SK-N-SH (cell line): ENCODE results near the gene G2E3.

Experiments used
- ELF1 ChIP-seq: IDR thresholded peaks from 2 replicates; pipeline ENCODE4 v1.4.0; 2012
- EZH2phosphoT487 ChIP-seq: fragments of 200-600 bp; sonication (generic); IDR thresholded peaks from 2 replicates; pipeline ENCODE4 v1.6.1; 2017; ENCODE audit warnings: low read depth, mixed run types, mild to moderate bottlenecking, antibody characterized with exemption, moderate library complexity, borderline replicate concordance
- FOXJ3 ChIP-seq: sonication (generic); formaldehyde crosslinking; IDR thresholded peaks from 2 replicates; pipeline ENCODE4 v1.5.1; 2020; ENCODE audit warnings: mild to moderate bottlenecking, missing genetic modification reagents
- POLR2AphosphoS5 ChIP-seq: IDR thresholded peaks from 2 replicates; pipeline ENCODE4 v1.6.1; 2012; ENCODE audit warnings: low read depth, low read length
- RAD21 ChIP-seq: IDR thresholded peaks from 2 replicates; pipeline ENCODE4 v1.6.1; 2012; ENCODE audit warnings: mild to moderate bottlenecking, low read length
- TAF1 ChIP-seq: IDR thresholded peaks from 2 replicates; pipeline ENCODE4 v1.6.1; 2012; ENCODE audit warnings: low read depth, mild to moderate bottlenecking, low read length, moderate library complexity, borderline replicate concordance
- USF2 ChIP-seq: fragments of 150-350 bp; IDR thresholded peaks from 2 replicates; pipeline ENCODE4 v1.6.1; 2017; ENCODE audit warnings: antibody characterized with exemption, low read length, low read depth, borderline replicate concordance
- TF ChIP-seq, protein P1 (sequence below): fragments of 200-600 bp; sonication (generic); IDR thresholded peaks from 2 replicates; pipeline ENCODE4 v1.6.1; 2017; ENCODE audit warnings: antibody characterized with exemption, mild to moderate bottlenecking, moderate library complexity
- TF ChIP-seq, protein P2 (sequence below): IDR thresholded peaks from 2 replicates; pipeline ENCODE4 v1.4.0; 2012; ENCODE audit warnings: low read depth
- TF ChIP-seq, protein P3 (sequence below): IDR thresholded peaks from 2 replicates; pipeline ENCODE4 v1.4.0; 2012; ENCODE audit warnings: low read depth, borderline replicate concordance
- TF ChIP-seq, protein P4 (sequence below): IDR thresholded peaks from 2 replicates; pipeline ENCODE4 v1.6.1; 2012; ENCODE audit warnings: mild to moderate bottlenecking, low read depth, low read length, moderate library complexity

GRCh38 chr14:30669594-30669993 lies 110.6 kb downstream of the G2E3 start:
- TF ChIP-seq ELF1 (no peak), POLR2AphosphoS5 (no peak), EZH2phosphoT487 (no peak), TAF1 (no peak), USF2 (no peak), RAD21 (no peak), FOXJ3 (CRISPR knock-in tag) (no peak)
- TF ChIP-seq, protein P1, sequence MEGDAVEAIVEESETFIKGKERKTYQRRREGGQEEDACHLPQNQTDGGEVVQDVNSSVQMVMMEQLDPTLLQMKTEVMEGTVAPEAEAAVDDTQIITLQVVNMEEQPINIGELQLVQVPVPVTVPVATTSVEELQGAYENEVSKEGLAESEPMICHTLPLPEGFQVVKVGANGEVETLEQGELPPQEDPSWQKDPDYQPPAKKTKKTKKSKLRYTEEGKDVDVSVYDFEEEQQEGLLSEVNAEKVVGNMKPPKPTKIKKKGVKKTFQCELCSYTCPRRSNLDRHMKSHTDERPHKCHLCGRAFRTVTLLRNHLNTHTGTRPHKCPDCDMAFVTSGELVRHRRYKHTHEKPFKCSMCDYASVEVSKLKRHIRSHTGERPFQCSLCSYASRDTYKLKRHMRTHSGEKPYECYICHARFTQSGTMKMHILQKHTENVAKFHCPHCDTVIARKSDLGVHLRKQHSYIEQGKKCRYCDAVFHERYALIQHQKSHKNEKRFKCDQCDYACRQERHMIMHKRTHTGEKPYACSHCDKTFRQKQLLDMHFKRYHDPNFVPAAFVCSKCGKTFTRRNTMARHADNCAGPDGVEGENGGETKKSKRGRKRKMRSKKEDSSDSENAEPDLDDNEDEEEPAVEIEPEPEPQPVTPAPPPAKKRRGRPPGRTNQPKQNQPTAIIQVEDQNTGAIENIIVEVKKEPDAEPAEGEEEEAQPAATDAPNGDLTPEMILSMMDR, result no peak
- TF ChIP-seq, protein P2, sequence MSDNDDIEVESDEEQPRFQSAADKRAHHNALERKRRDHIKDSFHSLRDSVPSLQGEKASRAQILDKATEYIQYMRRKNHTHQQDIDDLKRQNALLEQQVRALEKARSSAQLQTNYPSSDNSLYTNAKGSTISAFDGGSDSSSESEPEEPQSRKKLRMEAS, result no peak
- TF ChIP-seq, protein P3, sequence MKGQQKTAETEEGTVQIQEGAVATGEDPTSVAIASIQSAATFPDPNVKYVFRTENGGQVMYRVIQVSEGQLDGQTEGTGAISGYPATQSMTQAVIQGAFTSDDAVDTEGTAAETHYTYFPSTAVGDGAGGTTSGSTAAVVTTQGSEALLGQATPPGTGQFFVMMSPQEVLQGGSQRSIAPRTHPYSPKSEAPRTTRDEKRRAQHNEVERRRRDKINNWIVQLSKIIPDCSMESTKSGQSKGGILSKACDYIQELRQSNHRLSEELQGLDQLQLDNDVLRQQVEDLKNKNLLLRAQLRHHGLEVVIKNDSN, result no peak
- TF ChIP-seq, protein P4, sequence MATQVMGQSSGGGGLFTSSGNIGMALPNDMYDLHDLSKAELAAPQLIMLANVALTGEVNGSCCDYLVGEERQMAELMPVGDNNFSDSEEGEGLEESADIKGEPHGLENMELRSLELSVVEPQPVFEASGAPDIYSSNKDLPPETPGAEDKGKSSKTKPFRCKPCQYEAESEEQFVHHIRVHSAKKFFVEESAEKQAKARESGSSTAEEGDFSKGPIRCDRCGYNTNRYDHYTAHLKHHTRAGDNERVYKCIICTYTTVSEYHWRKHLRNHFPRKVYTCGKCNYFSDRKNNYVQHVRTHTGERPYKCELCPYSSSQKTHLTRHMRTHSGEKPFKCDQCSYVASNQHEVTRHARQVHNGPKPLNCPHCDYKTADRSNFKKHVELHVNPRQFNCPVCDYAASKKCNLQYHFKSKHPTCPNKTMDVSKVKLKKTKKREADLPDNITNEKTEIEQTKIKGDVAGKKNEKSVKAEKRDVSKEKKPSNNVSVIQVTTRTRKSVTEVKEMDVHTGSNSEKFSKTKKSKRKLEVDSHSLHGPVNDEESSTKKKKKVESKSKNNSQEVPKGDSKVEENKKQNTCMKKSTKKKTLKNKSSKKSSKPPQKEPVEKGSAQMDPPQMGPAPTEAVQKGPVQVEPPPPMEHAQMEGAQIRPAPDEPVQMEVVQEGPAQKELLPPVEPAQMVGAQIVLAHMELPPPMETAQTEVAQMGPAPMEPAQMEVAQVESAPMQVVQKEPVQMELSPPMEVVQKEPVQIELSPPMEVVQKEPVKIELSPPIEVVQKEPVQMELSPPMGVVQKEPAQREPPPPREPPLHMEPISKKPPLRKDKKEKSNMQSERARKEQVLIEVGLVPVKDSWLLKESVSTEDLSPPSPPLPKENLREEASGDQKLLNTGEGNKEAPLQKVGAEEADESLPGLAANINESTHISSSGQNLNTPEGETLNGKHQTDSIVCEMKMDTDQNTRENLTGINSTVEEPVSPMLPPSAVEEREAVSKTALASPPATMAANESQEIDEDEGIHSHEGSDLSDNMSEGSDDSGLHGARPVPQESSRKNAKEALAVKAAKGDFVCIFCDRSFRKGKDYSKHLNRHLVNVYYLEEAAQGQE, result no peak
